Measurements from ENCODE around the gene TMEM269.

Gene TMEM269

GRCh38 chr1:42825036-42825851 lies 40.5 kb downstream of the TMEM269 start:
- Histone ChIP-seq H3K4me3 (ENCODE audit: low read depth, low read length) (no peak overlapping the region), H3K27ac (ENCODE audit: extremely low read depth, low read depth, low read length) (no peak overlapping the region), H3K4me1 (ENCODE audit: control insufficient read depth, insufficient read depth, low read length) (peaks cover 2% of the 10 kb centered on the region), H3K9me3 (ENCODE audit: control insufficient read depth, insufficient read depth, low read depth, low read length) (no peaks in the 10 kb centered on the region), H3K36me3 (ENCODE audit: control insufficient read depth in 2 of 2, insufficient read depth in 1 of 2, low read length in 2 of 2) (no peaks in the 10 kb centered on the region)
- TF ChIP-seq SCRT1 (tag by site-specific recombination; IDR thresholded peaks at IDR 0.05; ENCODE audit: borderline replicate concordance) (no peak), ZNF658 (tag by site-specific recombination; IDR thresholded peaks at IDR 0.05) (no peak), ZNF768 (tag by site-specific recombination; IDR thresholded peaks at IDR 0.05) (no peak), ZNF488 (tag by site-specific recombination; IDR thresholded peaks at IDR 0.05) (no peak), GFI1B (tag by site-specific recombination; IDR thresholded peaks at IDR 0.05) (no peak), ZNF518A (tag by site-specific recombination; conservative IDR thresholded peaks at IDR 0.05; ENCODE audit: low read depth) (no peak), ZNF16 (tag by site-specific recombination; IDR thresholded peaks at IDR 0.05; ENCODE audit: low read depth) (no peak), ZNF391 (tag by site-specific recombination; IDR thresholded peaks at IDR 0.05; ENCODE audit: borderline replicate concordance, low read depth) (no peak), ZNF324 (tag by site-specific recombination; IDR thresholded peaks at IDR 0.05) (no peak), TRIM28 (IDR thresholded peaks at IDR 0.05; ENCODE audit: borderline replicate concordance, low read length) (no peak), PRDM1 (tag by site-specific recombination; IDR thresholded peaks at IDR 0.05) (no peak)
- ChIA-PET CTCF (interaction anchor here (1.0 to 1.5 kb wide), 3 partner anchors 11 to 248 kb away, joined by 3 read pairs; no protein-coding TSS in a partner anchor), POLR2A (interaction anchor here (1.4 kb wide), 1 partner anchor 21 kb away, joined by 6 read pairs; the partner anchor contains the start of gene ZNF691)

- Histone ChIP-seq H3K4me1 (ENCODE audit: control insufficient read depth, insufficient read depth, low read length) (peaks cover 3% of the 10 kb centered on the region), H3K9me3 (ENCODE audit: control insufficient read depth, insufficient read depth, low read depth, low read length) (no peaks in the 10 kb centered on the region), H3K4me3 (ENCODE audit: low read depth, low read length) (no peak overlapping the region), H3K27ac (ENCODE audit: extremely low read depth, low read depth, low read length) (no peak overlapping the region), H3K36me3 (ENCODE audit: control insufficient read depth in 2 of 2, insufficient read depth in 1 of 2, low read length in 2 of 2) (no peaks in the 10 kb centered on the region)
- CTCF ChIA-PET: interaction anchor here (0.7 kb wide), 1 partner anchor 10 kb away, joined by 3 read pairs; no protein-coding TSS in a partner anchor
- 0 out of 2 replicates have a peak, but pooled peaks have one; percentile 9 for TF ChIP-seq IKZF3 (tag by site-specific recombination; IDR thresholded peaks at IDR 0.05)
- no peak for TF ChIP-seq ZNF623 (tag by site-specific recombination; IDR thresholded peaks at IDR 0.05)
- POLR2A ChIA-PET: no interaction called here
Observed at GRCh38 chr1:42830631-42831030, 45.8 kb downstream of the TMEM269 start.

- Histone ChIP-seq H3K4me1 (ENCODE audit: control insufficient read depth, insufficient read depth, low read length) (peaks cover 3% of the 10 kb centered on the region), H3K27ac (ENCODE audit: extremely low read depth, low read depth, low read length) (no peak overlapping the region), H3K9me3 (ENCODE audit: control insufficient read depth, insufficient read depth, low read depth, low read length) (no peaks in the 10 kb centered on the region), H3K36me3 (ENCODE audit: control insufficient read depth in 2 of 2, insufficient read depth in 1 of 2, low read length in 2 of 2) (no peaks in the 10 kb centered on the region), H3K4me3 (ENCODE audit: low read depth, low read length) (no peak overlapping the region)
- ChIA-PET POLR2A (interaction anchor here (0.6 to 0.9 kb wide), 2 partner anchors 52 to 64 kb away, joined by 6 read pairs; partner anchors contain the start of gene C1orf50), CTCF (interaction anchor here (0.6 to 1.2 kb wide), 3 partner anchors 11 to 69 kb away, joined by 3 to 4 read pairs (median 3); no protein-coding TSS in a partner anchor)
- no peak for TF ChIP-seq ZNF146 (tag by site-specific recombination; IDR thresholded peaks at IDR 0.05)
- no peak for TF ChIP-seq ZNF791 (tag by site-specific recombination; IDR thresholded peaks at IDR 0.05)
- 0 out of 2 replicates have a peak, but pooled peaks have one; percentile 47 for TF ChIP-seq GLIS1 (tag by site-specific recombination; IDR thresholded peaks at IDR 0.05)
- no peak for TF ChIP-seq ZNF571 (tag by site-specific recombination; IDR thresholded peaks at IDR 0.05)
- TF ChIP-seq ZIC2 (tag by site-specific recombination; IDR thresholded peaks at IDR 0.05): peak; percentile 24; the same call in 1 of the 2 replicates
Observed at GRCh38 chr1:42831273-42831672, 46.5 kb downstream of the TMEM269 start.
